ENCODE data around the gene CALCR.

DNA sequence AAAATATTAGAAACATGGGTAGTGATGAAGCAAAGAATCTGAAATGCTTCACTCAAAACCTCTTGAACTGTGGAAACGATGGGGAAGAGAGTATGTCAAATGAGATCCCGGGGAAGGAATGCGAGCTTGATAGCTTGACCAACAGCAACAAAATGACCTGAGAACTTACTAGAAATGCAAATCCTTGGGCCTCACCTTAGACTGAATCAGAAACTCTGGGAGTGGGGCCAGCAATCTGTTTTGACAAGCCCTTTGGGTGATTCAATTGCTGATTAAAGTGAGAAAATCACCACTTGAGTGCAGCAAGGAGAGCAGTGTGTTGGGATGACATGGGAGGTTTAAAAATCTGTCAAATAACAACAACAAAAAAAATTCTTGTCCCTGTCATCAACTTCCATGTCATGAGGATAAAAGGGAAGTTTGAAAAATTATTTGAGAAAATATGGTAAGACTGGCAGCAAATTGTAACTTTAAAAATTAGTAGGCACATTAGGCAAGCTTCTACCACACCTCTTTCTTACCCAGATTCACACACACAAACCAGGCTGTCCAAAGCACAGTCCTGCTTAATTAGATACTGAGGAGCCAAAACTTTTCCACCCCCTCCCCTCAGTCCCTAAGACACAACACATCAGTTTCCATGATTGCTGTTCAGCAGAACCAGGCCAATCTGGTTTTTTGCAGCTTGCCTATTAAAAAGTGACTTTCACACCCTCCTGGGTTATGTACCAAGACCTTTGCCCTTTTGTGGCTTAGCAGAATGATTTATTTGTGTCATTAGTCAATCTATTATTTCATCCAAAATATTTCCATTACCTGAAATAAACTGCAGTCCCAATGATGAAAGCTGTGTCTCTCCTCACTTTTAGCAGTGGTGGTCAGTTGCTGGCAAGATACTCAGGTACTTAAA is 15.6 kb downstream of the CALCR start:
- TF ChIP-seq TAF1 (IDR thresholded peaks at IDR 0.05; ENCODE audit: low read depth, low read length) (no peak), POLR2A (IDR thresholded peaks at IDR 0.05; ENCODE audit: low read depth, low read length) (no peak), POLR2AphosphoS5 (IDR thresholded peaks at IDR 0.05; ENCODE audit: low read depth, low read length) (no peak), POU2F2 (IDR thresholded peaks at IDR 0.05; ENCODE audit: low read depth, low read length) (no peak), SPI1 (IDR thresholded peaks at IDR 0.05; ENCODE audit: low read depth, low read length) (no peak)

Data from GM12891 (cell line).